T1000 (cell line): ENCODE measurements around the gene PRKACG.
A peak's percentile ranks its signal among the peaks of the same experiment; 100 is the strongest.
"Not testable (repeated sequence)": the region's sequence is repeated elsewhere in the genome, so short reads cannot be mapped to it uniquely, and the experiment has no call there.

Experiments
- DNase-seq: peaks from one replicate; lab custom pipeline; 2025; ENCODE audit warnings: mixed read lengths; lab: John Stamatoyannopoulos, UW

Gene PRKACG

GRCh38 chr9:69014013-69014412 lies at the start of gene PRKACG:
Gene PRKACG (minus strand): TSS chr9:69014113. CDS start chr9:69014092, 21 bp downstream.
- DNase-seq: no peak

GRCh38 chr9:69062195-69062594 lies 48.3 kb upstream of the PRKACG start:
- DNase-seq: no peak

GRCh38 chr9:69060766-69061165 lies 46.9 kb upstream of the PRKACG start:
- DNase-seq: no peak

- DNase-seq: no peak
Measured at GRCh38 chr9:69058101-69058500, 44.2 kb upstream of the PRKACG start.

GRCh38 chr9:69056191-69056815 lies 42.4 kb upstream of the PRKACG start:
- no peak for DNase-seq

- DNase-seq: no peak
Measured at GRCh38 chr9:69054989-69055388, 41.1 kb upstream of the PRKACG start.

GRCh38 chr9:69050936-69051335 lies 37.0 kb upstream of the PRKACG start:
- not testable (repeated sequence) for DNase-seq

GRCh38 chr9:69049094-69049493 lies 35.2 kb upstream of the PRKACG start:
- no peak for DNase-seq

- DNase-seq: no peak
Measured at GRCh38 chr9:69047371-69047770, 33.5 kb upstream of the PRKACG start.

- DNase-seq: no peak
Measured at GRCh38 chr9:69046723-69047122, 32.8 kb upstream of the PRKACG start.

- no peak for DNase-seq
Measured at GRCh38 chr9:69045821-69046220, 31.9 kb upstream of the PRKACG start.

- DNase-seq: no peak
Measured at GRCh38 chr9:69044240-69045219, 30.6 kb upstream of the PRKACG start.

GRCh38 chr9:69040646-69041045 lies 26.7 kb upstream of the PRKACG start:
- no peak for DNase-seq

- no peak for DNase-seq
Measured at GRCh38 chr9:69036799-69037198, 22.9 kb upstream of the PRKACG start.

GRCh38 chr9:69036309-69036708 lies 22.4 kb upstream of the PRKACG start:
- no peak for DNase-seq

GRCh38 chr9:69035438-69036308 lies 21.8 kb upstream of the PRKACG start, which contains the start of gene FXN:
Gene FXN (plus strand): TSS chr9:69035752. CDS start chr9:69035783, 31 bp downstream.
- peak; percentile 73 for DNase-seq

GRCh38 chr9:69034071-69034470 lies 20.2 kb upstream of the PRKACG start:
- DNase-seq: no peak

- DNase-seq: no peak
Measured at GRCh38 chr9:69030851-69031645, 17.1 kb upstream of the PRKACG start.

GRCh38 chr9:69029535-69029934 lies 15.6 kb upstream of the PRKACG start:
- DNase-seq: no peak

- no peak for DNase-seq
Measured at GRCh38 chr9:69028754-69029153, 14.8 kb upstream of the PRKACG start.
